Astrocyte of the spinal cord (primary cell): ENCODE data around the gene NDUFC2.

Experiments used
- DNase-seq: peaks from one replicate; pipeline ENCODE4 v3.0.0; 2011; ENCODE audit warnings: low read depth, low spot score
- H3K4me3 ChIP-seq: 2 replicates; pipeline ENCODE4 v1.5.1; 2011; ENCODE audit warnings: low read depth, mild to moderate bottlenecking, low read length, moderate library complexity
- in situ Hi-C: cut with HindIII; loops from 2 replicates; pipeline ENCODE4 v1.10.0; 2017; ENCODE audit warnings: low sequenced_read_pairs
- TF ChIP-seq, protein P1 (sequence below): IDR thresholded peaks from 2 replicates; pipeline ENCODE4 v1.5.1; 2012; ENCODE audit warnings: low read depth, mild to moderate bottlenecking, low read length, inconsistent platforms

NDUFC2 gene

GRCh38 chr11:78054971-78055370, 24.7 kb downstream of the NDUFC2 start:
- no peak for DNase-seq
- in situ Hi-C loops: no loop called here
- TF ChIP-seq, protein P1, sequence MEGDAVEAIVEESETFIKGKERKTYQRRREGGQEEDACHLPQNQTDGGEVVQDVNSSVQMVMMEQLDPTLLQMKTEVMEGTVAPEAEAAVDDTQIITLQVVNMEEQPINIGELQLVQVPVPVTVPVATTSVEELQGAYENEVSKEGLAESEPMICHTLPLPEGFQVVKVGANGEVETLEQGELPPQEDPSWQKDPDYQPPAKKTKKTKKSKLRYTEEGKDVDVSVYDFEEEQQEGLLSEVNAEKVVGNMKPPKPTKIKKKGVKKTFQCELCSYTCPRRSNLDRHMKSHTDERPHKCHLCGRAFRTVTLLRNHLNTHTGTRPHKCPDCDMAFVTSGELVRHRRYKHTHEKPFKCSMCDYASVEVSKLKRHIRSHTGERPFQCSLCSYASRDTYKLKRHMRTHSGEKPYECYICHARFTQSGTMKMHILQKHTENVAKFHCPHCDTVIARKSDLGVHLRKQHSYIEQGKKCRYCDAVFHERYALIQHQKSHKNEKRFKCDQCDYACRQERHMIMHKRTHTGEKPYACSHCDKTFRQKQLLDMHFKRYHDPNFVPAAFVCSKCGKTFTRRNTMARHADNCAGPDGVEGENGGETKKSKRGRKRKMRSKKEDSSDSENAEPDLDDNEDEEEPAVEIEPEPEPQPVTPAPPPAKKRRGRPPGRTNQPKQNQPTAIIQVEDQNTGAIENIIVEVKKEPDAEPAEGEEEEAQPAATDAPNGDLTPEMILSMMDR: no peak
- H3K4me3 ChIP-seq: no peak overlapping the region

DNA sequence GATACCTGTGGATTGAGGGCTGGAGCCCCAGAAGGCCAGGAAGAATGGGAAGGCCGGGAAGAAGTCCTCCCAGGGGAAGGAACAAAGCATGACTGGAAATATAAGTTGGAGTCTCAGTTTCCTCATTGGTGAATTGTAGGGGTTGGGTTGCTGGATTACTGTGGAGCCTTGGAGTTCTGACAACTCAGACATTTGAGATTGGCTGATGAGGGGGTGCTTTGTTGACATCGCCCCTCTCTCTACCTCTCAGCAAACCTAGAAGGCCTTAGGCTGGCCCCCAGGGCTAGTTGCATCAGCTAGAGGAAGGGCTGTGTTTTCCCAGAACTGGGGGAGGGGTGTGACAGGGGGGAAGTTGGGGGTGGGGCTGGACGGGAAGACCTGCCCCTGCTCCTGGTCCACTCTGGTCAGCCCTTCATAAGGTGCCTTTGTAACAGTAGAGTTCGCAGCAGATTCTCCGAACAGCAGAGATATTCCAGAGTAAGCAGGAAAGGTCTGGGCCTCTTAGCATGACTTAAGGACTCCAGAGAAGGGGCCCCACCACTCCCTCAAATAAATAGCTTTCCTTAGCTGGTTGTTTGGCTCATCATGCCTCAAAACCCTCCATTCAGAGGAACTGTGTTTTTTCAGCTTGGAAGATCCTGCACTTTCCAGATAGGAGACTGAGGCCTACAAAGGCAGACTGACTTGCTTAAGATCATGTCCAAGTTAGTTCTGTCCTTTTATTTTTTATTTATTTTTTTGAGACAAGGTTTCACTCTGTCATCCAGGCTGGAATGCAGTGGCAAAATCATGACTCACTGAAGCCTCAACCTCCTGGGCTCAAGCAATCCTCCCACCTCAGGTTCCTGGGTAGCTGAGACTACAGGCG, 28.5 kb downstream of the NDUFC2 start:
- DNase-seq: peak; percentile 73
- in situ Hi-C loops: no loop called here
- TF ChIP-seq, protein P1: no peak

GRCh38 chr11:78049348-78049747, 30.3 kb downstream of the NDUFC2 start:
- H3K4me3 ChIP-seq: no peak overlapping the region
- TF ChIP-seq, protein P1: no peak
- no peak for DNase-seq
- in situ Hi-C loops: no loop called here

More for the DNA sequence above, 28.5 kb downstream of the NDUFC2 start:
- H3K4me3 ChIP-seq: no peak overlapping the region

- in situ Hi-C loops: no loop called here
- no peak overlapping the region for H3K4me3 ChIP-seq
- TF ChIP-seq, protein P1: no peak
- DNase-seq: no peak
Observed at GRCh38 chr11:78048561-78048960, 31.1 kb downstream of the NDUFC2 start.

GRCh38 chr11:78046486-78046854, 33.2 kb downstream of the NDUFC2 start:
- TF ChIP-seq, protein P1: no peak
- in situ Hi-C loops: no loop called here
- DNase-seq: no peak
- H3K4me3 ChIP-seq: no peak overlapping the region

- in situ Hi-C loops: no loop called here
- TF ChIP-seq, protein P1: peak; percentile 92
- peak; percentile 68 for DNase-seq
- H3K4me3 ChIP-seq: peak overlapping the region; percentile 36
Observed at GRCh38 chr11:78045851-78046485, 33.7 kb downstream of the NDUFC2 start.
